Subcutaneous abdominal adipose tissue (tissue), 5 donors: ENCODE measurements around the gene GALNT9.
"Not testable (repeated sequence)": the region's sequence is repeated elsewhere in the genome, so short reads cannot be mapped to it uniquely, and the experiment has no call there.

Source experiments
- H3K27ac ChIP-seq: one replicate; pipeline ENCODE4 v1.7.0; 2013; ENCODE audit warnings: low read depth, mild to moderate bottlenecking, inconsistent platforms, low read length, moderate library complexity
- H3K27me3 ChIP-seq, 5 donors: one replicate each; pipeline ENCODE4 v1.7.0; 2013; ENCODE audit warnings: low read length in 5 of 5, inconsistent platforms in 1 of 5; ENCODE audit not compliant: control insufficient read depth in 5 of 5, insufficient read depth in 4 of 5
- H3K36me3 ChIP-seq, 5 donors: one replicate each; pipeline ENCODE4 v1.7.0; 2013; ENCODE audit warnings: low read length in 5 of 5; ENCODE audit not compliant: control insufficient read depth in 5 of 5, insufficient read depth in 5 of 5
- H3K4me1 ChIP-seq, 5 donors: one replicate each; pipeline ENCODE4 v1.7.0; 2013; ENCODE audit warnings: low read length in 5 of 5, mild to moderate bottlenecking in 3 of 5, moderate library complexity in 1 of 5; ENCODE audit not compliant: control insufficient read depth in 5 of 5, insufficient read depth in 5 of 5
- H3K4me3 ChIP-seq, 5 donors: one replicate each; pipeline ENCODE4 v1.7.0; 2013; ENCODE audit warnings: low read length in 5 of 5, low read depth in 1 of 5
- H3K9ac ChIP-seq, 5 donors: one replicate each; pipeline ENCODE4 v1.7.0; 2013; ENCODE audit warnings: low read length in 5 of 5, mild to moderate bottlenecking in 4 of 5, moderate library complexity in 3 of 5
- H3K9me3 ChIP-seq, 5 donors: one replicate each; pipeline ENCODE4 v1.7.0; 2013; ENCODE audit warnings: low read length in 5 of 5; ENCODE audit not compliant: control insufficient read depth in 5 of 5
- donor health status: healthy.
- donor health status: healthy.
- donor health status: healthy.
- donor health status: healthy.
- donor health status: healthy.

Gene GALNT9

GRCh38 chr12:132266802-132267201 is 62.6 kb downstream of the GALNT9 start:
- H3K36me3 ChIP-seq, result no peaks in the 10 kb centered on the region
- H3K27ac ChIP-seq, result no peak overlapping the region
- no peaks in the 10 kb centered on the region for H3K9me3 ChIP-seq
- H3K4me3 ChIP-seq, result no peak overlapping the region
- H3K4me1 ChIP-seq, result no peaks in the 10 kb centered on the region
- H3K9ac ChIP-seq, result no peak overlapping the region
- H3K27me3 ChIP-seq, result peaks cover 19 to 46% (median 36%) of the 10 kb centered on the region in 5 donors

- no peaks in the 10 kb centered on the region for H3K9me3 ChIP-seq
- no peak overlapping the region for H3K9ac ChIP-seq
- H3K27ac ChIP-seq, result no peak overlapping the region
- no peaks in the 10 kb centered on the region for H3K36me3 ChIP-seq
- H3K27me3 ChIP-seq, result peaks cover 22 to 47% (median 40%) of the 10 kb centered on the region in 5 donors
- H3K4me1 ChIP-seq, result no peaks in the 10 kb centered on the region
- H3K4me3 ChIP-seq, result no peak overlapping the region
Measured at GRCh38 chr12:132266370-132266769, 63.0 kb downstream of the GALNT9 start.

GRCh38 chr12:132265822-132266221 is 63.6 kb downstream of the GALNT9 start:
- H3K4me1 ChIP-seq, H3K9me3 ChIP-seq, H3K27ac ChIP-seq, H3K4me3 ChIP-seq, H3K9ac ChIP-seq, H3K36me3 ChIP-seq: not testable (repeated sequence)
- peaks cover 19 to 47% (median 42%) of the 10 kb centered on the region in 5 donors for H3K27me3 ChIP-seq

GRCh38 chr12:132265056-132265800 is 64.2 kb downstream of the GALNT9 start:
- H3K27ac ChIP-seq, result no peak overlapping the region
- H3K4me3 ChIP-seq, result no peak overlapping the region
- no peaks in the 10 kb centered on the region for H3K4me1 ChIP-seq
- no peaks in the 10 kb centered on the region for H3K36me3 ChIP-seq
- no peak overlapping the region for H3K9ac ChIP-seq
- H3K27me3 ChIP-seq, result peaks cover 17 to 47% (median 42%) of the 10 kb centered on the region in 5 donors
- no peaks in the 10 kb centered on the region for H3K9me3 ChIP-seq

GRCh38 chr12:132264086-132265010 is 65.0 kb downstream of the GALNT9 start:
- no peak overlapping the region for H3K4me3 ChIP-seq
- H3K27me3 ChIP-seq, result peaks cover 17 to 47% (median 43%) of the 10 kb centered on the region in 5 donors
- no peak overlapping the region for H3K27ac ChIP-seq
- H3K36me3 ChIP-seq, result no peaks in the 10 kb centered on the region
- no peaks in the 10 kb centered on the region for H3K4me1 ChIP-seq
- H3K9me3 ChIP-seq, result no peaks in the 10 kb centered on the region
- H3K9ac ChIP-seq, result no peak overlapping the region

- no peaks in the 10 kb centered on the region for H3K36me3 ChIP-seq
- no peaks in the 10 kb centered on the region for H3K4me1 ChIP-seq
- no peaks in the 10 kb centered on the region for H3K9me3 ChIP-seq
- no peak overlapping the region for H3K4me3 ChIP-seq
- peaks cover 21 to 45% (median 38%) of the 10 kb centered on the region in 5 donors for H3K27me3 ChIP-seq
- no peak overlapping the region for H3K9ac ChIP-seq
- no peak overlapping the region for H3K27ac ChIP-seq
Measured at GRCh38 chr12:132263451-132264049, 65.8 kb downstream of the GALNT9 start.

- Histone ChIP-seq H3K9me3 (no peaks in the 10 kb centered on the region), H3K36me3 (no peaks in the 10 kb centered on the region), H3K27ac (no peak overlapping the region), H3K9ac (no peak overlapping the region), H3K4me1 (no peaks in the 10 kb centered on the region), H3K4me3 (no peak overlapping the region), H3K27me3 (peaks cover 21 to 46% (median 41%) of the 10 kb centered on the region in 5 donors)
Measured at GRCh38 chr12:132263061-132263360, 66.4 kb downstream of the GALNT9 start.

GRCh38 chr12:132262256-132263060 is 66.9 kb downstream of the GALNT9 start:
- Histone ChIP-seq H3K9me3 (no peaks in the 10 kb centered on the region), H3K36me3 (no peaks in the 10 kb centered on the region), H3K9ac (no peak overlapping the region), H3K27me3 (peaks cover 23 to 45% (median 41%) of the 10 kb centered on the region in 5 donors), H3K27ac (no peak overlapping the region), H3K4me1 (no peaks in the 10 kb centered on the region), H3K4me3 (no peak overlapping the region)

- Histone ChIP-seq H3K27me3 (peaks cover 17 to 46% (median 37%) of the 10 kb centered on the region in 5 donors), H3K4me3 (no peak overlapping the region), H3K27ac (no peak overlapping the region), H3K9ac (no peak overlapping the region), H3K9me3 (no peaks in the 10 kb centered on the region), H3K4me1 (no peaks in the 10 kb centered on the region), H3K36me3 (no peaks in the 10 kb centered on the region)
Measured at GRCh38 chr12:132261328-132262138, 67.9 kb downstream of the GALNT9 start.
